Measurements from ENCODE around the gene CHRNE.
"Not testable (repeated sequence)": the region's sequence is repeated elsewhere in the genome, so short reads cannot be mapped to it uniquely, and the experiment has no call there.

Gene CHRNE

DNA sequence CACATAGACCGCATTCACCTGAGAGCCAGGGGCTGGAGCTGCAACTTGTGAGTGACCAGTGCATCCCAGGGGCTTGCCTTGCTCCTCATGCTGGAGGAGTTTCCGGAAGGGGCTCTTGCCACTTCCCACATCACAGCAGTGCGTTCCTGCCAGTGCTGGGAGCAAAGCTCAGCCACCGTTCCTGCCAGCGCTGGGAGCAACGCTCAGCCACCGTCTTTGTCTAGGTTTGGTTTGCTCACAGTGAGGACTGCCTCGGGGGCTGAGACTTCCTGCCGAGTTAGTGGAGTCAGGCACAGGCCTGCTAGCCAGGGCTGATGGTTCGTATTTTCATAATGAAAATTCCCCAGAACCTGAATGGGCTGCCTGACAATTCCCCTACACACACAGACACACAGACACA, 5.4 kb upstream of the CHRNE start:
- DNase-seq (ENCODE audit: low read depth in 2 of 3, low spot score in 1 of 3), result no peak

DNA sequence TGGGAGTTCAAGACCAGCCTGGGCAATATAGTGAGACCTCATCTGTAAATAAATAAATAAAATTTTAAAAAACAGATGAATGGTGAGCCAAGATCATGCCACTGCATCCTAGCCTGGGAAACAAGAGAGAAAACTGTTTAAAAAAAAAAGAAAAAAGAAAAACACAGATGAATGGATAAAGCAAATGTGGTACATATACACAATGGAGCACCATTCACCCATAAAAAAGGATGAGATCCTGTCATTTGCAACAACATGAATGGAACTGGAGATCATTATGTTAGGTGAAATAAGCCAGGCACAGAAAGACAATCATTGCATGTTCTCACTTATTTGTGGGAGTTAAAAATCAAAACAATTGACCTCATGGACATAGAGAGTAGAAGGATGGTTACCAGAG, 3.7 kb upstream of the CHRNE start:
- DNase-seq (ENCODE audit: low read depth in 2 of 3, low spot score in 1 of 3), result not testable (repeated sequence)

DNA sequence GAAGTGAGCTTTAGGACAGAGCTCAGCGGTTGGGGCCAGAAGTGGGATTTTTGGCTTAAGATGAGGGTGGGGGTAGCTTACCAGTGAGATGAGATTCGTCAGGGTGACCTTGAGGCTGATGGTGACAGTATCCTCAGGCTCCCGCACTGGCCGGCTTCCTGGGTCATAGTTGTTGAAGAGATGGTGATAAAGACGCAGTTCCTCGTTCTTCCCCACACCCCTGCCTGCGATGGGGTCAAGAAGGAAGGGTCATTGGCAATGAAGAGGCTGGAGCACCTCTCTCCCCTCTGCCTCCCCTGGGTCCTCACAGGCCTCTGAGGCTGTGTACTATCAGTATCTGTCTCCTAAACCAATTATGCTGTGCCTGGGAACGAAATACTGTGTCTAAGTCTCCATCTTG, 358 bp downstream of the CHRNE start:
- DNase-seq (ENCODE audit: low read depth in 2 of 3, low spot score in 1 of 3), result no peak

DNA sequence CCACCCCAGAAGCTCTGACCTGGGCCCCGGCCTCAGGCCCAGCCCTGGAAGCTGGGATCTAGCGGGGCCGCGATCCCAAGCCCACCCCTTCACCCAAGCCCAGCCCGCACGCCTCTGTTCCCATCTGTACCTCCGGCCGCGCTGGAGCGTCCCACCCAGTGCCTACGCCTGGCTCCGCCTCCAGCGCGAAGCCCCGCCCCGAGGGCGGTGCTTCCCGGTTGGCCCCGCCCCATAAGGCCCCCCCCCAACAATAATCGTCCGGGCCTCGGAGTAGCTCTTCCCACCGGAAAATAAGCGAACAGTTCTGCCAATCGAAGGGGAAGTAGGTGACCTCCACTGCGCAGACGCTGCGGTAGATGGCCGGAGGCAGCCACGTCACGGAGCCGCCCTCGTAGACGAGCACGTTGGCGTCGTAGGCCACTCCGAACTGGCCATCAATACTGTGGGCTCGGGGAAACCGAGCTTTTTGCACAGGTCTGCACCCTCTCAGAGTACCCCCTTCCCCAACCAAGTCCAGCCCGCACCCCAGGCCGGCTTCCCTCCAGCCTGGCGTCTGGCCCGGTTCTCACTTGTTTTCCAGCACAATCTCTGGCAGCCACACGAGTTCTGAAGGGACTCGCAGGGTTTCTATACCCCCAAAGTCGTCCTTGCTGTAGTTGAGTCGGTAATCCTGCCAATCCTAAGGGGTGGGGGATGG, 1.1 kb downstream of the CHRNE start:
- DNase-seq (ENCODE audit: low read depth in 2 of 3, low spot score in 1 of 3), result no peak

DNA sequence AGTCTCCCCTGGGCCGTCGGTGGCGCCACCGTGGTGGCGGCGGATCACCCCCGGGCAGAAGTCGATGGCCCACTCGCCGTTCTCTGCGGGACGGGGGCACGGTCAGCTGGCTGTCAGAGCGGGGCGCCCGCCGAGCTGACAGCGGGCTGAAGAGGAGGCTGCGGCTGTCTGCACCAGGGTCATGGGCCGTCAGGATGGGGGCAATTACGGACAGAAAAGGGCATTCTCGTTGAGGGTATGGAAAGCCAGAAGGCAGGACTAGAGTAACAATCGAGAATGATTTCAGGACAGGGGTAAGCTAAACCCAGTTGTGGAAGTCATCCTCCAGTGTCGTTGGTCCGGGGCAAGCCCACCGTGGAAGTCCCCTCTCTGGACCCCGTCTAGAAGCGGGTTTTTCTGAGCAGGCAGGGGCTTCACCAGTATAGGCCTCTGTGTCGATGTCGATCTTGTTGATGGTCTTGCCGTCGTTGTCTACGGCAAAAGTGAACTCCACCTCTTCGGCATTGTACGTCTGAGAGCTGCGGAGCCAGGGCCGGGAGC, 1.7 kb downstream of the CHRNE start:
- DNase-seq (ENCODE audit: low read depth in 2 of 3, low spot score in 1 of 3), result no peak

DNA sequence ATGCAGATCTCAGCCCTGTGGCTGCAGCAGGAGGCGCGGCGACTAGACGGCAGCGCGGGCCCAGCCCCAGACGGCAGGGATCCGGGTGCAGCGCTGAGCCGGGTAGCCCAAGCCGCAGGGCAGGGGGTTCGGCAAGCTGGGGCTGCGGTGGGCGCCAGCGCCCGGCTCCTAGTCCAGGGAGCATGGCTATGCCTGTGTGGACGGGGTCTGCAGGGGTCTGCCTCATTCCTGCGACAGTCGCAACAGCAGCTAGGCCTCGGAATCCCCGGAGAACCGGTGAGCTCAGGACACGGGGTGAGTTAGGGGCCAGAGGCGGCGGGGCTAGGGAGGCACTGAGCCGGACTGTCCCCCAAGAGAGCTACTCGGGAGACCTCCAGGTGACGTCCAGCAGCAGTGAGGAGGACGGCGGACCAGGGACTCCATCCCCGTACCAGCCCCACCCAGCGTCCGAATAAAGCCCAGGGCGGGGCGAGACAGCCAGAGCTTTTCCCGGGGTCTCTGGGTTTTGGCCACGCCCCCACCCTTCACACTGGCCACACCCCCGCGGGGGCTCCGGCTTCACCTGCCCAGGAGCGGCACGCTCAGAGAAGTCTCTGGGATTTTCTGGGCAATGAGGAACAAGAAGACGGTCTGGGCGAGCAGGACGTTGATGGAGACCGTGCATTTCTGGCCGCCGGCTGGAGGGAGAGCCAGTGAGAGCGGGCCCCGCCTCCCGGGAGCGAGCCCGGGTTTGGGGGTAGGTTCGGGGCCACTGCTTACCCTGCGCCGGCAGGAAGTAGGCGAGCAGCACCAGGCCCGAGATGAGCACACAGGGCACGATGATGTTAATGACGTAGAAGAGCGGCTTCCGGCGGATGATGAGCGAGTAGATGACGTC, 2.4 kb downstream of the CHRNE start:
- DNase-seq (ENCODE audit: low read depth in 2 of 3, low spot score in 1 of 3), result peak in 1 of 3 donors; percentile 23

DNA sequence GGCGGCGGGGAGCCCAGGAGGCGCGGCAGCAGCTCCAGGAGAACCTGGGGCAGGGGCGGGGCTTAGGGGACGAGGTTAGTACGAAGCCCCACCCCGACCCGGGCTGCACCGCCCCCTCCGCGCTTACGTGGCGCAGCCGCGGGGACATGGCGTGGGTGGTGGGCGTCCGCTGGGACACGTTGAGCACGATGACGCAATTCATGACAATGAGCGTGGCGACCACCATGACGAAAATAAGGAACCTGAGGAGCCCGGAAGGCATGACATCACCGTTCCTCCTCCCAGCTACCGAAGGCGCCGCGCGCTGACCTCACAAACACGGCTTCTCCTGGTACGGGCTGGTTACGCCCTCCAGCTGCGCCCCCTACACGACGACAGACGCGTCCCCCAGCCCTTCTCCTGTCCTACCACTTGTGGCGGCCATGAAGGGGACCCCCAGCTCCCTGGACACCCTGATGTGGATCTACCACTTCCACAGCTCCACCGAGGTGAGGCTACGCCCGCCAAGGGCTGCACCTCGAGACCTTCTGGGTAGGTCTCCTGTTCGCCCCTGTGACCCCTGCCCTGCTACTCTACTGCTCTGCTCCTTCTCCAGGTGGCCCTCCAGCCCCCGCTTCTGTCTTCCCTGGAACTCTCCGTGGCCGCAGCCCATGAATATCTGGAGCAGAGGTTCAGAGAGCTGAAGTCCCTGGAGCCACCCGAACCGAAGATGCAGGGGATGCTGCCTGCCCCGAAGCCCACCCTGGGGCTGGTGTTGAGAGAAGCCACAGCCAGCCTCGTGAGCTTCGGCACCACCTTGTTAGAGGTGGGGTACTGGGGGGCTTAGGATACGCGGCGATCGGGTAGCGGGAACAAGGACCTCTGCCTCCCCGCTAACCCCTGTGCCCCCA, 3.3 kb downstream of the CHRNE start, which contains the start of gene C17orf107:
TSS of gene C17orf107 (plus strand) at position 196 of the 890 bp plus-strand sequence. CDS start at position 423, 227 bp downstream.
- peak; percentile 89 to 96 (median 91) for DNase-seq (ENCODE audit: low read depth in 2 of 3, low spot score in 1 of 3)

DNA sequence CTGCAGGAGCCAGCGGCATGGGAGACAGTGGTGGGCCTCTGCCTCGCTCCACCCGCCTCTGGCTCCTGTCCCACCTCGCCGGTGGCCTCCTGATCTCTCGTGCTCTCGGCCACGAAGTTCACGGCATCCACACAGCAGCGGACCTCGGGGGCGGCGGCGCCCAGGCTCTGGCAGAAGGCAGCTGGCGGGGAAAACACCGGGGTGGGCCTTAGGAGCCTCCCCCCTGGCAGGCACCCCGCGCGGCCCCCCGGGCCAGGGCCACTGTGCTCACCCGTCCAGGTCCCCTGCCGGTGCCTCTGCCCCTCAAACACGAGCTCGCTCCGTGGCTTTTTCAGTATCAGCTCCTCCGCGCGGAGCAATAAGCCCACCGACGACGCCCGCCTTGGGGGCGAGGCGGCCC, 4.0 kb downstream of the CHRNE start:
- DNase-seq (ENCODE audit: low read depth in 2 of 3, low spot score in 1 of 3), result no peak

DNA sequence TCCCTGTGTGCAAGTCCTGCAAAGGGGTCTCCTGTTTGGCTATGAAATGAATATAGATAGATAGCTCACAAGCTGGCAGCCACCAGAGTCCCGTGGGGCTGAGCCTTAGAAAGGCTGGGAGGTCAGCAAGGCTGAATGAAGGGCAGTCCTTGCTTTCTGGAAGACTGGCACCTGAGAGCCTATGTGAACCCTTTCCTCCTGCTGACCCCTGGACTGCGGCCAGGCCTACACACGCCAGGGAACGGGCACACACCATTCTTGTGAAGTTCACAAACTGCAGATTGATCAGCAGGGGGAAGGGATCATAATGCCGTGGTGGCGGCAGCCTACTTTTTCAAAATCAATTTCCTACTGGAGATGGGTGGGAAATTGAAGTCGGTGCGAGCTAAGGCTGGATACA, 4.5 kb downstream of the CHRNE start:
- no peak for DNase-seq (ENCODE audit: low read depth in 2 of 3, low spot score in 1 of 3)

DNA sequence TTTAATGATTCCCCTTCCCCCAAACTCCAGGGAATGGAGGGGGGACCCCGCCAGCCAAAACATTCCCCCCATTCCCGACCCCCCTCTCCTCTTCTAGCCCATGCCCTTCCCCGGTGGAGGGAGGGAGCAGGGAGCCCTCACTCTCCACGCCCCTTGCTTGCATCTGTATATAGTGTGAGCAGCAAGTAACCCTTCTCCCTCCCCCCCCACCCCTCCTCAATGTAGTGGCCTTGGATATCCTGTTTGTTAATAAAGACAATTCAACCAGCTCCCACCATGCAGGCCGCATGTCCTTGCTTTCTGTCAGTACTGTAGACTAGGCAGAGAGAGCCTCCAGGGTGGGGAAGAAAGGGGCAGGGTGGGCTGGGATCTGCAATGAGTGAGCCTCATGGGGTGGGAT, 5.1 kb downstream of the CHRNE start:
- no peak for DNase-seq (ENCODE audit: low read depth in 2 of 3, low spot score in 1 of 3)

DNA sequence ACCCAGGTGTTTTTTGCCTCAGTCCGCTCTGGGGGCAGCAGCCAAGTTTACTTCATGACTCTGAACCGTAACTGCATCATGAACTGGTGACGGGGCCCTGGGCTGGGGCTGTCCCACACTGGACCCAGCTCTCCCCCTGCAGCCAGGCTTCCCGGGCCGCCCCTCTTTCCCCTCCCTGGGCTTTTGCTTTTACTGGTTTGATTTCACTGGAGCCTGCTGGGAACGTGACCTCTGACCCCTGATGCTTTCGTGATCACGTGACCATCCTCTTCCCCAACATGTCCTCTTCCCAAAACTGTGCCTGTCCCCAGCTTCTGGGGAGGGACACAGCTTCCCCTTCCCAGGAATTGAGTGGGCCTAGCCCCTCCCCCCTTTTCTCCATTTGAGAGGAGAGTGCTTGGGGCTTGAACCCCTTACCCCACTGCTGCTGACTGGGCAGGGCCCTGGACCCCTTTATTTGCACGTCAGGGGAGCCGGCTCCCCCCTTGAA, 5.7 kb downstream of the CHRNE start:
- no peak for DNase-seq (ENCODE audit: low read depth in 2 of 3, low spot score in 1 of 3)

DNA sequence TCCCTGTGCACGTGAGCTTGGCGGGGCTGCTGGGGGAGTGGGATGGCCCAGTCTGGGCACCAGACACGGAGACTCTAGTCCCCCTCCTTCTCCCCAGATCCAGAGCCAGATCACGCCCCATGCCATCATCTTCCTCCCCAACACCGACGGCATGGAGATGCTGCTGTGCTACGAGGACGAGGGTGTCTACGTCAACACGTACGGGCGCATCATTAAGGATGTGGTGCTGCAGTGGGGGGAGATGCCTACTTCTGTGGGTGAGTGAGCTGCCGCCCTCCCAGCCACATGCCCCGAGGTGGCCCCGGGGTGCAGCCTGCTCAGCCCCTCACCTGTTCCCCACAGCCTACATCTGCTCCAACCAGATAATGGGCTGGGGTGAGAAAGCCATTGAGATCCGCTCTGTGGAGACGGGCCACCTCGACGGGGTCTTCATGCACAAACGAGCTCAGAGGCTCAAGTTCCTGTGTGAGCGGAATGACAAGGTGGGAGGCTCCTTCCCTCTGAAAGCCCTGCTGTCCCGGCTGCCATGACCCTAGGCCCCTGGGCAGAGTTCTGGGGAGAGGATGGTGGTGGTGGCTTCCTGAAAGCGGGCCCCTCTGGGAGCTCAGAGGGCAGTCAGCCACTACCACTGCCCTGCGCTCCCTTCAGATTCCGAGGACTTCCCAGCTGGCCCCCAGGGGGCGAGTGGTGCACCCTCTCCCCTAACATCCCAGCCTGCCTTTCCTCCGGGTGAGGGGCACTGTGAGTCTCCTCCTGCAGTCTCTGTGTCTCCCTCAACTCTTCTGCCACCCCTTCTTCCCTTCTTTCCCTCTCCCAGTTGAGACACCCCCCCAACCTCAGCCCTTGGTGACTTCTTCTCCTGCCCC, 6.3 kb downstream of the CHRNE start:
- no peak for DNase-seq (ENCODE audit: low read depth in 2 of 3, low spot score in 1 of 3)

DNA sequence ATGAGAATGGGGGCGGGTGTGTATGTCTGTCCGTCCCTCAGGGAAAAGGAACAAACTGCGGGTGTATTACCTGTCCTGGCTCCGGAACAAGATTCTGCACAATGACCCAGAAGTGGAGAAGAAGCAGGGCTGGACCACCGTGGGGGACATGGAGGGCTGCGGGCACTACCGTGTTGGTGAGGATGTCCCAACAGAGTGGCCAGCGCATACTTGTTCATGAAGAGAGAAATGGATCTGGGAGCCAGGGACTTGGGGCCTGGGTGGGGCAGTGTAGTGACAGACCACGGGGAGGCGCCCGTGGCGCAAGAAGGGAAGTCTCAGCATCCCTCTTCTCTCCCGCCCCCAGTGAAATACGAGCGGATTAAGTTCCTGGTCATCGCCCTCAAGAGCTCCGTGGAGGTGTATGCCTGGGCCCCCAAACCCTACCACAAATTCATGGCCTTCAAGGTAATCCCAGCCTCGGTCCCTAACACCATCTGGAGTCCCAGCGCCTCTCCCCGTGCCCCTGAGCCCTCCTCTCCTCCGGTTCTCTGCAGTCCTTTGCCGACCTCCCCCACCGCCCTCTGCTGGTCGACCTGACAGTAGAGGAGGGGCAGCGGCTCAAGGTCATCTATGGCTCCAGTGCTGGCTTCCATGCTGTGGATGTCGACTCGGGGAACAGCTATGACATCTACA, 7.1 kb downstream of the CHRNE start:
- no peak for DNase-seq (ENCODE audit: low read depth in 2 of 3, low spot score in 1 of 3)

DNA sequence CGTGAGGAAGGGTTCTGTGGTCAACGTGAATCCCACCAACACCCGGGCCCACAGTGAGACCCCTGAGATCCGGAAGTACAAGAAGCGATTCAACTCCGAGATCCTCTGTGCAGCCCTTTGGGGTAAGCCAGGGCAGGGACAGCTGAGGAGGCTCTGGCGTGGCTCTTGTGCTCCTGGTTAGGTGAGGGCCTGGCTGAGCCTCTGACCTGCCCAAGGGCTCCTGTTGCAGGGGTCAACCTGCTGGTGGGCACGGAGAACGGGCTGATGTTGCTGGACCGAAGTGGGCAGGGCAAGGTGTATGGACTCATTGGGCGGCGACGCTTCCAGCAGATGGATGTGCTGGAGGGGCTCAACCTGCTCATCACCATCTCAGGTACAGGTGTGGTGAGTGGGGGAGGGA, 7.8 kb downstream of the CHRNE start:
- DNase-seq (ENCODE audit: low read depth in 2 of 3, low spot score in 1 of 3), result no peak

DNA sequence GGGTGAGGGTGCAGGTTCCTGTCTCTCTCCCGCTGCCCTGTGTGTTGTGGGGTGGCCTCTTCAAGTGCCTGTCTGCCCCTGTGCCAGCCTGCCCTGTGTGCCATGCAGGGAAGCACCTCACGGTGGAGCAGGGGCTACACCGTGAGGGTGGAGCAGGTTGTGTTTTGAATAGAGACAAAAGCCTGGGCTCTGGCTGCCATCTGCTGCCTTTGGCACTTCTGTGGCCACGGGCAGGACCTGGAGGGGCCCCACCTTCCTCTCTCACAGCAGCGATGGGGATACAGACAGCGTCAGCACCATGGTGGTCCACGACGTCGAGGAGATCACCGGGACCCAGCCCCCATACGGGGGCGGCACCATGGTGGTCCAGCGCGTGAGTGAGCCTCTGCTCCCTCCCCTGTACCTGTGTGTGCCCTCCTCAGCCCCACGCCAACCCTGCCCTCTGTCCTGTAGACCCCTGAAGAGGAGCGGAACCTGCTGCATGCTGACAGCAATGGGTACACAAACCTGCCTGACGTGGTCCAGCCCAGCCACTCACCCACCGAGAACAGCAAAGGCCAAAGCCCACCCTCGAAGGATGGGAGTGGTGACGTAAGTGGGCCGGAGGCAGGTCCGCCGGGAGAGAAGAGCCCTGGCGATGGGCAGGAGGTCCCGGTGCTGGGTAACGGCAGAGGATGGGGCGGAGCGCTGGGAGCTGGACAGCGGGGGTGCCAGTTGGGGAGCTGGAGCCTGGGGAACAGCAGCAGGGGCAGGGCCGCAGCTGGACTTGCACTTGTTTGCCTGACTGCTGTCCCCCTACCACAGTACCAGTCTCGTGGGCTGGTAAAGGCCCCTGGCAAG, 9.0 kb downstream of the CHRNE start:
- no peak for DNase-seq (ENCODE audit: low read depth in 2 of 3, low spot score in 1 of 3)

DNA sequence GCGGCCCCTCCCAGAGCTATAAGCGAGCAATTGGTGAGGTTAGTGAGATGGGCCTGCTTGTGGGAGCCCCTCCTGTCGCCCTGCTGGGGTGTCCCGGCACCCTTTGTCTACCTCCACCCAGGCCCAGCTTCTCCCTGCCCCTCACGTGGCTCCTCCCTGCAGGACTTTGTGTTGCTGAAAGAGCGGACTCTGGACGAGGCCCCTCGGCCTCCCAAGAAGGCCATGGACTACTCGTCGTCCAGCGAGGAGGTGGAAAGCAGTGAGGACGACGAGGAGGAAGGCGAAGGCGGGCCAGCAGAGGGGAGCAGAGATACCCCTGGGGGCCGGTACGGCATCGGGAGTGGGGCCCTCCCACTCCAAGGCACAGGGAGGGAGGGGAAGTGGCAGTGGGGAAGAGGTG, 9.6 kb downstream of the CHRNE start:
- DNase-seq (ENCODE audit: low read depth in 2 of 3, low spot score in 1 of 3), result no peak

DNA sequence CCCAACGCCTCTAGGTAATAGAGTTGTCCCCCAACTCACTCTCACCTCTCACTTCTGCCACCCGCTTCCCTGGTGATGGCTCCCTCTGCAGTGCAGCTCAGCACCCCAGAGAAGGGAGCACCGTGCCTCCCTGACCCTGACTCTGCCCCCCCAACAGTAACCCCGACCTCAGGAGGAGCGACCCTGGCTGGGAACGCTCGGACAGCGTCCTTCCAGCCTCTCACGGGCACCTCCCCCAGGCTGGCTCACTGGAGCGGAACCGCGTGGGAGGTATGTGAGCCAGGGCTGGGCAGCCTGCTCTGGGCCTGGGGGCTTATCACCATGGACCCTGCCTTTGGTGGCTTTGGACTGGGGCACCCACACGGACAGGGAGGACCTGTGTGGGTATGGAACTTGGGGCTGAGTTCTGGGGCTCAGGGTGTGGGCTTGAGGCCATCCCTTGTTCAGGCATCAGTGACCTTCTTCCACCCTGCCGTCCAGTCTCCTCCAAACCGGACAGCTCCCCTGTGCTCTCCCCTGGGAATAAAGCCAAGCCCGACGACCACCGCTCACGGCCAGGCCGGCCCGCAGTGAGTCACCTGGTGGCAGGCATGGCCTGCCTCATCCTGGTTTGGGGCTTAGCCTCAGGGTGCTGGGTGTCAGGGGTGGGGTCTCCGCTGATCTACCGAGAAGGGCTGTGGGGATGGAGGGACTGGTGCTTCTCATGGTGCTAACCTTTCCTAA, 10.2 kb downstream of the CHRNE start:
- no peak for DNase-seq (ENCODE audit: low read depth in 2 of 3, low spot score in 1 of 3)
